Panc1 (cell line): ENCODE measurements around the gene ESRRB. TPM values are rescaled to one million over a fixed set of nuclear protein-coding genes. Genes with fewer than 3 reads are reported as not detected.

Experiments used
- ATAC-seq: fragments of 200-7000 bp; cut with Tn5 transposase; 2 replicates; pipeline ENCODE4 v1.9.1; 2020; ENCODE audit warnings: mild to moderate bottlenecking, moderate library complexity
- BruUV-seq: library from RNA; stranded (reverse); fragments of 400-500 nt; replicated peaks from 2 replicates; lab custom pipeline; 2021; lab: Mats Ljungman, UMichigan
- CTCF ChIA-PET: fragments of 300-600 bp; sonication (Branson Sonifier 250); formaldehyde crosslinking; loops from one replicate; lab custom pipeline; 2022; ENCODE audit warnings: antibody characterized with exemption; lab: Charles Lee
- POLR2A ChIA-PET: fragments of 300-600 bp; sonication (Branson Sonifier 250); formaldehyde crosslinking; loops from one replicate; lab custom pipeline; 2022; ENCODE audit warnings: antibody characterized with exemption; lab: Charles Lee
- DNase-seq: peaks from one replicate; pipeline ENCODE4 v3.0.0-alpha.2; 2010; ENCODE audit warnings: low read depth, low spot score
- H3K27ac ChIP-seq: 2 replicates; pipeline ENCODE4 v1.5.1; 2011; ENCODE audit warnings: mild to moderate bottlenecking, low read length, inconsistent platforms
- H3K27me3 ChIP-seq: fragments of 200-500 bp; sonication (Bioruptor generic); 2 replicates; pipeline ENCODE4 v1.6.0; 2014; ENCODE audit warnings: low read length, inconsistent platforms; ENCODE audit not compliant: control insufficient read depth, insufficient read depth
- H3K36me3 ChIP-seq: fragments of 200-500 bp; sonication (Bioruptor generic); 2 replicates; pipeline ENCODE4 v1.5.1; 2014; ENCODE audit warnings: inconsistent platforms, mild to moderate bottlenecking, low read length, moderate library complexity; ENCODE audit not compliant: control insufficient read depth, insufficient read depth
- H3K4me1 ChIP-seq: 2 replicates; pipeline ENCODE4 v1.5.1; 2011; ENCODE audit warnings: inconsistent platforms, mild to moderate bottlenecking, low read length, moderate library complexity; ENCODE audit not compliant: control insufficient read depth, insufficient read depth
- H3K4me3 ChIP-seq, 2 experiments: 2 replicates each; pipeline ENCODE4 v1.5.1; 2011 to 2012; ENCODE audit warnings: low read depth in 2 of 2, low read length in 2 of 2, mild to moderate bottlenecking in 2 of 2, inconsistent platforms in 1 of 2, moderate library complexity in 1 of 2
- H3K9me3 ChIP-seq: fragments of 200-500 bp; sonication (Bioruptor generic); 2 replicates; pipeline ENCODE4 v1.5.1; 2014; ENCODE audit warnings: low read depth, mild to moderate bottlenecking, inconsistent platforms, low read length, moderate library complexity; ENCODE audit not compliant: control insufficient read depth, insufficient read depth
- CTCF ChIP-seq: fragments of 450-650 bp; IDR thresholded peaks from 2 replicates; pipeline ENCODE4 v1.5.1; 2017; ENCODE audit warnings: mild to moderate bottlenecking
- POLR2AphosphoS5 ChIP-seq: IDR thresholded peaks from 2 replicates; pipeline ENCODE4 v1.6.1; 2012; ENCODE audit warnings: mild to moderate bottlenecking, low read depth, low read length, moderate library complexity
- REST ChIP-seq, 2 experiments: IDR thresholded peaks; 2 replicates each; pipeline ENCODE4 v1.6.1; 2011 to 2012; ENCODE audit warnings: low read depth in 2 of 2, control low read depth in 1 of 2, low read length in 1 of 2, mild to moderate bottlenecking in 1 of 2, moderate library complexity in 1 of 2; ENCODE audit not compliant: insufficient read depth in 1 of 2
- SIN3A ChIP-seq: IDR thresholded peaks from 2 replicates; pipeline ENCODE4 v1.6.1; 2012; ENCODE audit warnings: low read depth, mild to moderate bottlenecking, low read length, moderate library complexity, borderline replicate concordance; ENCODE audit not compliant: insufficient read depth
- TCF7L2 ChIP-seq: IDR thresholded peaks from 2 replicates; pipeline ENCODE4 v1.6.1; 2011; ENCODE audit warnings: mild to moderate bottlenecking, low read depth, low read length, inconsistent platforms
- in situ Hi-C: cut with HindIII; loops from 2 replicates; pipeline ENCODE4 v1.10.0; 2016; ENCODE audit warnings: low sequenced_read_pairs, low pct_unique_long_range_greater_than_20kb
- intact Hi-C: fragments of 100-400 bp; cut with micrococcal nuclease; formaldehyde crosslinking; loops from one replicate; pipeline ENCODE4 v1.10.0; 2022; ENCODE audit not compliant: unreplicated experiment
- total RNA-seq: library from RNA; stranded (reverse); gene quantifications from one replicate; pipeline ENCODE4 v1.2.1, GENCODE V29; 2021; ENCODE audit not compliant: unreplicated experiment

The ESRRB gene
- total RNA-seq, 1 experiment from 2014 or later = not detected

DNA sequence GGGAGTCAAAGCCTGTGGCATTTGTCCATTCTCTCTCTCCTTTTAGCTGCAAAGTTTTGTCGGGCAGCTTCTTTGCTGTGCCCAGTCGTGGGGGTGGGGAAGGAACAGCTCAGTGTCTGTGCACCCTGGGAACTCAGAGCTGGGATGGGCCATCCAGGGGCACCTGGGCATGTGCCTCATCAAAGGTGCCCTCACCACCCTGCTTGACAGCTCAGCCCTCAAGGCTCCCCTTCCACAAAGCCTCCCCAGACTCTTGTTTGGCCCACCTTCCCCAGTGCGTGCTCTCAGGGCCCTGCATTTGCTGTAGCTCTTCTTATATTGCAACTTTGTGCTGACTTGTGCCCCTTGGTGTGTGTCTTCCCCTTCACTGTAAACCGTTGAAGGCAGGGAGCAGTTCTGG, 112.6 kb downstream of the ESRRB start:
- CTCF ChIA-PET = no interaction called here
- H3K4me1 ChIP-seq = no peaks in the 10 kb centered on the region
- DNase-seq = no peak
- no peaks in the 10 kb centered on the region for H3K36me3 ChIP-seq
- H3K27me3 ChIP-seq = no peaks in the 10 kb centered on the region
- no peak for TF ChIP-seq CTCF
- no peak for TF ChIP-seq SIN3A
- no peak for TF ChIP-seq TCF7L2
- no peak for TF ChIP-seq POLR2AphosphoS5
- no peak for TF ChIP-seq REST (IDR thresholded peaks at IDR 0.05; ENCODE audit: insufficient read depth in 1 of 2, low read depth in 2 of 2, low read length in 1 of 2)
- POLR2A ChIA-PET = no interaction called here
- intact Hi-C loops = no loop called here
- H3K4me3 ChIP-seq = no peak overlapping the region
- in situ Hi-C loops = no loop called here
- ATAC-seq = no peak
- H3K9me3 ChIP-seq = no peaks in the 10 kb centered on the region
- BruUV-seq = no TSS peak
- no peak overlapping the region for H3K27ac ChIP-seq

DNA sequence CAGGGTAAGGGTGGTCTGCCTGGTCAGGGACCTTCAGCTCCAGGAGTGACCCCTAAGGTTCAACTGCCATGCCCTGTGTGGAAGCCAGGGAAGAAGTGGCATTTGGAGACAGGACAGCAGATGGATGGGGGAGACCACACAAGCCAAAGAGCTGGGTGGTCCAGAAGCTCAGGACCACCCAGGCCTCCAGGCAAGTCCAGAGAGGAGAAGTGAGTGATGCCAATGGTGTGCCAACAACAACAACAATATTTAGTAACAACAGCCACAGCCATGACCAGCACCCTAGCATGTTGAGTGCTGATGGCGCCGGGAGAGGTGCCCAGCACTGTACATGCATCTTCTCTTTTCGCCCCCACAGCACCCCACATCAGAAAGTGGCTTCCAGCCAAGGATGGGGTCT, 113.7 kb downstream of the ESRRB start:
- ChIA-PET POLR2A (no interaction called here), CTCF (no interaction called here)
- no TSS peak for BruUV-seq
- Histone ChIP-seq H3K9me3 (no peaks in the 10 kb centered on the region), H3K27ac (no peak overlapping the region), H3K4me3 (no peak overlapping the region), H3K27me3 (no peaks in the 10 kb centered on the region), H3K4me1 (no peaks in the 10 kb centered on the region), H3K36me3 (no peaks in the 10 kb centered on the region)
- in situ Hi-C loops = no loop called here
- DNase-seq (no peak), ATAC-seq (no peak)
- no peak for TF ChIP-seq TCF7L2
- no peak for TF ChIP-seq REST (IDR thresholded peaks at IDR 0.05; ENCODE audit: insufficient read depth in 1 of 2, low read depth in 2 of 2, low read length in 1 of 2)
- TF ChIP-seq CTCF = no peak
- TF ChIP-seq POLR2AphosphoS5 = no peak
- no peak for TF ChIP-seq SIN3A
- intact Hi-C loops = no loop called here
